Lower leg skin (tissue), 4 donors: ENCODE results near the gene ATP8A2. TPM values are rescaled to one million over a fixed set of nuclear protein-coding genes. Genes with fewer than 3 reads are reported as not detected.

Experiments
- DNase-seq, 2 donors: peaks; one replicate each; pipeline ENCODE4 v3.0.0-alpha.2; 2019; ENCODE audit warnings: low spot score in 2 of 2
- H3K4me3 ChIP-seq: fragments of 200-600 bp; sonication (generic); 2 replicates; pipeline ENCODE4 v1.5.1; 2017; ENCODE audit warnings: mild to moderate bottlenecking, low read depth; ENCODE audit not compliant: poor library complexity, severe bottlenecking
- POLR2A ChIP-seq, 2 donors: fragments of 450-650 bp; IDR thresholded peaks; one replicate each; pipeline ENCODE4 v1.6.1; 2016 to 2017; ENCODE audit warnings: antibody characterized with exemption in 2 of 2, mild to moderate bottlenecking in 1 of 2, moderate library complexity in 1 of 2
- WGBS, 2 donors: methylation state at CpG; one replicate each; pipeline ENCODE4 v1.1.5; 2018; 5-methylcytosine and 5-hydroxymethylcytosine counted together
- intact Hi-C: fragments of 100-400 bp; cut with DNase I; formaldehyde crosslinking; loops from one replicate; pipeline ENCODE4 v1.15.0; 2023; ENCODE audit warnings: low total_unique reads
- total RNA-seq, 4 donors: library from RNA; depleted of rRNA; stranded (reverse); fragments of >200 nt; gene quantifications; one replicate each; pipeline ENCODE4 v1.1.0, GENCODE V29; 2016
- TF ChIP-seq, protein P1 (sequence below), 3 donors: fragments of 450-650 bp; IDR thresholded peaks; one replicate each; pipeline ENCODE4 v1.5.1; 2016; ENCODE audit warnings: antibody characterized with exemption in 3 of 3, mild to moderate bottlenecking in 3 of 3, moderate library complexity in 2 of 3

Gene ATP8A2
- total RNA-seq, 4 donors from 2014 or later: 0.05 to 0.23 TPM; not detected in 2

- DNase-seq: no peak
- TF ChIP-seq POLR2A (IDR thresholded peaks at IDR 0.05): no peak
- TF ChIP-seq, protein P1, sequence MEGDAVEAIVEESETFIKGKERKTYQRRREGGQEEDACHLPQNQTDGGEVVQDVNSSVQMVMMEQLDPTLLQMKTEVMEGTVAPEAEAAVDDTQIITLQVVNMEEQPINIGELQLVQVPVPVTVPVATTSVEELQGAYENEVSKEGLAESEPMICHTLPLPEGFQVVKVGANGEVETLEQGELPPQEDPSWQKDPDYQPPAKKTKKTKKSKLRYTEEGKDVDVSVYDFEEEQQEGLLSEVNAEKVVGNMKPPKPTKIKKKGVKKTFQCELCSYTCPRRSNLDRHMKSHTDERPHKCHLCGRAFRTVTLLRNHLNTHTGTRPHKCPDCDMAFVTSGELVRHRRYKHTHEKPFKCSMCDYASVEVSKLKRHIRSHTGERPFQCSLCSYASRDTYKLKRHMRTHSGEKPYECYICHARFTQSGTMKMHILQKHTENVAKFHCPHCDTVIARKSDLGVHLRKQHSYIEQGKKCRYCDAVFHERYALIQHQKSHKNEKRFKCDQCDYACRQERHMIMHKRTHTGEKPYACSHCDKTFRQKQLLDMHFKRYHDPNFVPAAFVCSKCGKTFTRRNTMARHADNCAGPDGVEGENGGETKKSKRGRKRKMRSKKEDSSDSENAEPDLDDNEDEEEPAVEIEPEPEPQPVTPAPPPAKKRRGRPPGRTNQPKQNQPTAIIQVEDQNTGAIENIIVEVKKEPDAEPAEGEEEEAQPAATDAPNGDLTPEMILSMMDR (IDR thresholded peaks at IDR 0.05): no peak
- intact Hi-C loops: no loop called here
- H3K4me3 ChIP-seq: no peak overlapping the region
- WGBS, 2 donors: 73 to 78% methylated on average over 10 of the region's 10 CpGs
These were observed 643.7 kb downstream of the ATP8A2 start for GRCh38 chr13:26015271-26016125.

- no peak for DNase-seq
- intact Hi-C loops: no loop called here
- no peak for TF ChIP-seq POLR2A (IDR thresholded peaks at IDR 0.05)
- TF ChIP-seq, protein P1 (IDR thresholded peaks at IDR 0.05): no peak
- WGBS, 2 donors: 88 to 95% methylated on average over 6 of the region's 6 CpGs
- no peak overlapping the region for H3K4me3 ChIP-seq
These were observed 644.4 kb downstream of the ATP8A2 start for GRCh38 chr13:26016189-26016588.

- 62 to 66% methylated on average over 9 of the region's 9 CpGs for WGBS, 2 donors
- intact Hi-C loops: no loop called here
- TF ChIP-seq, protein P1 (IDR thresholded peaks at IDR 0.05): no peak
- no peak for TF ChIP-seq POLR2A (IDR thresholded peaks at IDR 0.05)
- DNase-seq: no peak
- H3K4me3 ChIP-seq: no peak overlapping the region
These were observed 645.6 kb downstream of the ATP8A2 start for GRCh38 chr13:26017196-26017921.

DNA sequence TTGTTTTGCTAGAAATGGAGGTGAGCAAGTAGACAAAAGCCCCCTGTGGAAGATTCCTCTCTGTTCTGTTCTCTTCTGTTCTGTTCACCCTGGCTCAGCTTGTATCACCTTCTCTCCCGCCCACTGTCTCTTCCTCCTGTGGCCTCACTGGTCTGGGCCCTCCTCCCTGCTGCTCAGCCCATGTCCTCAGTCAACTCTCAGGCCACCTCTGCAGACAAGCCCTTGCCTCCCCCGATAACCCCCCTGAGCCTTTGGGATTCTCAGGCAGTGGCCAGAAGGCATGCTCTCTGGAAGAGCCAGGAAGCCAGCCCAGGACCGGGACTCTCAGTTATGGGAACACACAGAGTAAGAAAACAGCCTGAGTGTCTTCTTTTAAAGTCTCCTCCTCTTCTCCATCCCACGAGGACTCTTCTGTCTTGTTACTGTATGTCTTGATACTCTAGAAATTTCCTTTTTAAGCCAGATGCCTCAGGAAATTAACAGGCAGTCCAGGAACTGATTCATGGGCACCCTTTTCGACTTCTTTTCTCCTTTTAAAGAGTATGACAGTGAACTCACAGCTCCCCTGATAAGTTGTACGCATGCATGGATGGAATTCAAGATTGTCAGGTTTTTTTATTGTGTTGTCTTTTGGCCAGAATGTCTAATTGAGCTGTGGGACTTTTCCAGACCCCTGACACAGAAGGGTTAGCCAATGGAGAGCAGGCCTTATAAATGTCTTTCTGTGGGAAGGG lies 646.3 kb downstream of the ATP8A2 start:
- no peak overlapping the region for H3K4me3 ChIP-seq
- no peak for TF ChIP-seq POLR2A (IDR thresholded peaks at IDR 0.05)
- TF ChIP-seq, protein P1 (IDR thresholded peaks at IDR 0.05): no peak
- intact Hi-C loops: no loop called here
- WGBS, 2 donors: 59 to 67% methylated on average over 6 of the region's 6 CpGs
- no peak for DNase-seq

- no peak overlapping the region for H3K4me3 ChIP-seq
- WGBS, 2 donors: 60 to 61% methylated on average over 7 of the region's 7 CpGs
- intact Hi-C loops: no loop called here
- no peak for DNase-seq
- TF ChIP-seq POLR2A (IDR thresholded peaks at IDR 0.05): no peak
- TF ChIP-seq, protein P1 (IDR thresholded peaks at IDR 0.05): no peak
These were observed 647.5 kb downstream of the ATP8A2 start for GRCh38 chr13:26019251-26019650.
